Frontal cortex (tissue), 4 donors: ENCODE data around the gene TMA7. TPM values are rescaled to one million over a fixed set of nuclear protein-coding genes. Genes with fewer than 3 reads are reported as not detected.
"Not testable (repeated sequence)": the region's sequence is repeated elsewhere in the genome, so short reads cannot be mapped to it uniquely, and the experiment has no call there.

ENCODE experiments used
- DNase-seq, 2 donors: peaks; one replicate each; pipeline ENCODE4 v3.0.0; 2012; ENCODE audit warnings: low spot score in 2 of 2
- FAIRE-seq: peaks from 2 replicates; lab custom pipeline; 2012; peaks lifted over from hg19 to GRCh38; lab: Jason Lieb, UNC
- total RNA-seq: library from RNA; depleted of rRNA; stranded (reverse); fragments of >200 nt; gene quantifications from one replicate; pipeline ENCODE4 v1.2.3, GENCODE V29; 2014
- donor health status: control.
- donor health status: control.
- donor health status: control.

The TMA7 gene
- total RNA-seq, 1 donor from 2014 or later = 99.9 TPM

GRCh38 chr3:48461767-48462166 is 21.7 kb downstream of the TMA7 start:
- not testable (repeated sequence) for FAIRE-seq, DNase-seq

GRCh38 chr3:48463703-48464102 is 23.6 kb downstream of the TMA7 start:
- FAIRE-seq (no peak), DNase-seq (no peak)

GRCh38 chr3:48464713-48465221 is 24.7 kb downstream of the TMA7 start:
- FAIRE-seq (no peak), DNase-seq (no peak)

- no peak for FAIRE-seq
- DNase-seq = no peak
Observed at GRCh38 chr3:48465237-48465530, 25.1 kb downstream of the TMA7 start.

- peak; percentile 85 to 97 for DNase-seq
- peak; percentile 93 for FAIRE-seq
Observed at GRCh38 chr3:48465531-48466378, 25.7 kb downstream of the TMA7 start.

- FAIRE-seq (no peak), DNase-seq (no peak)
Observed at GRCh38 chr3:48466386-48467109, 26.5 kb downstream of the TMA7 start.

GRCh38 chr3:48467110-48467454 is 27.0 kb downstream of the TMA7 start:
- FAIRE-seq (no peak), DNase-seq (no peak)

GRCh38 chr3:48467473-48468267 is 27.6 kb downstream of the TMA7 start:
- no peak for FAIRE-seq
- DNase-seq = no peak

- DNase-seq (no peak), FAIRE-seq (no peak)
Observed at GRCh38 chr3:48468329-48468731, 28.3 kb downstream of the TMA7 start.

- DNase-seq (no peak), FAIRE-seq (no peak)
Observed at GRCh38 chr3:48469046-48469915, 29.2 kb downstream of the TMA7 start.

- FAIRE-seq (no peak), DNase-seq (no peak)
Observed at GRCh38 chr3:48470286-48470685, 30.2 kb downstream of the TMA7 start.

GRCh38 chr3:48472673-48472922 is 32.5 kb downstream of the TMA7 start:
- FAIRE-seq (no peak), DNase-seq (peak in 1 of 2 donors; percentile 37)

GRCh38 chr3:48472923-48473616 is 33.0 kb downstream of the TMA7 start:
- DNase-seq = peak; percentile 66 to 91
- no peak for FAIRE-seq

GRCh38 chr3:48473617-48473952 is 33.5 kb downstream of the TMA7 start:
- FAIRE-seq = no peak
- no peak for DNase-seq

- not testable (repeated sequence) for DNase-seq, FAIRE-seq
Observed at GRCh38 chr3:48474031-48474430, 34.0 kb downstream of the TMA7 start.

- FAIRE-seq = no peak
Observed at GRCh38 chr3:48474619-48475018, 34.6 kb downstream of the TMA7 start.

GRCh38 chr3:48475188-48475587 is 35.1 kb downstream of the TMA7 start:
- FAIRE-seq (no peak), DNase-seq (no peak)

More at GRCh38 chr3:48474619-48475018, 34.6 kb downstream of the TMA7 start:
- DNase-seq = no peak

GRCh38 chr3:48476426-48477053 is 36.5 kb downstream of the TMA7 start:
- DNase-seq (no peak), FAIRE-seq (no peak)
